Rectal smooth muscle tissue (tissue), 1 donor: ENCODE data around the gene PCYOX1L.

Experiments used
- H3K27ac ChIP-seq: one replicate; pipeline ENCODE4 v1.7.0; 2013; ENCODE audit warnings: low read depth, low read length, inconsistent platforms
- H3K27me3 ChIP-seq: one replicate; pipeline ENCODE4 v1.7.0; 2013; ENCODE audit warnings: low read length; ENCODE audit not compliant: control insufficient read depth, insufficient read depth
- H3K36me3 ChIP-seq: one replicate; pipeline ENCODE4 v1.7.0; 2013; ENCODE audit warnings: low read length; ENCODE audit not compliant: control insufficient read depth, insufficient read depth
- H3K4me1 ChIP-seq: one replicate; pipeline ENCODE4 v1.7.0; 2013; ENCODE audit warnings: low read length; ENCODE audit not compliant: control insufficient read depth, insufficient read depth
- H3K4me3 ChIP-seq: one replicate; pipeline ENCODE4 v1.7.0; 2013; ENCODE audit warnings: low read length
- H3K9ac ChIP-seq: one replicate; pipeline ENCODE4 v1.7.0; 2013; ENCODE audit warnings: low read length

PCYOX1L gene

GRCh38 chr5:149409268-149409948 lies 51.6 kb downstream of the PCYOX1L start:
- H3K27me3 ChIP-seq: no peaks in the 10 kb centered on the region
- peak overlapping the region; percentile 99 for H3K27ac ChIP-seq
- H3K9ac ChIP-seq: peak overlapping the region; percentile 98
- peak overlapping the region; percentile 93 for H3K4me3 ChIP-seq
- H3K4me1 ChIP-seq: peaks cover 23% of the 10 kb centered on the region
- peaks cover 59% of the 10 kb centered on the region for H3K36me3 ChIP-seq

GRCh38 chr5:149410071-149410470 lies 52.2 kb downstream of the PCYOX1L start:
- H3K36me3 ChIP-seq: peaks cover 59% of the 10 kb centered on the region
- no peaks in the 10 kb centered on the region for H3K27me3 ChIP-seq
- peak overlapping the region; percentile 98 for H3K9ac ChIP-seq
- H3K4me3 ChIP-seq: peak overlapping the region; percentile 93
- peaks cover 23% of the 10 kb centered on the region for H3K4me1 ChIP-seq
- H3K27ac ChIP-seq: peak overlapping the region; percentile 99

- Histone ChIP-seq H3K4me1 (peaks cover 20% of the 10 kb centered on the region), H3K27ac (peak overlapping the region; percentile 99), H3K9ac (peak overlapping the region; percentile 17), H3K4me3 (peak overlapping the region; percentile 93), H3K27me3 (no peaks in the 10 kb centered on the region), H3K36me3 (peaks cover 63% of the 10 kb centered on the region)
Observed at GRCh38 chr5:149410721-149411432, 53.0 kb downstream of the PCYOX1L start.

- H3K9ac ChIP-seq: peak overlapping the region; percentile 53
- peaks cover 26% of the 10 kb centered on the region for H3K4me1 ChIP-seq
- peak overlapping the region; percentile 93 for H3K4me3 ChIP-seq
- peaks cover 67% of the 10 kb centered on the region for H3K36me3 ChIP-seq
- H3K27ac ChIP-seq: peak overlapping the region; percentile 99
- no peaks in the 10 kb centered on the region for H3K27me3 ChIP-seq
Observed at GRCh38 chr5:149411738-149412519, 54.1 kb downstream of the PCYOX1L start.

- H3K4me3 ChIP-seq: peak overlapping the region; percentile 93
Observed at GRCh38 chr5:149412783-149413476, 55.1 kb downstream of the PCYOX1L start.

GRCh38 chr5:149413477-149414210 lies 55.8 kb downstream of the PCYOX1L start:
- H3K36me3 ChIP-seq: peaks cover 52% of the 10 kb centered on the region
- peak overlapping the region; percentile 93 for H3K4me3 ChIP-seq
- peaks cover 40% of the 10 kb centered on the region for H3K4me1 ChIP-seq
- no peaks in the 10 kb centered on the region for H3K27me3 ChIP-seq
- H3K27ac ChIP-seq: peak overlapping the region; percentile 99
- H3K9ac ChIP-seq: peak overlapping the region; percentile 70

More at GRCh38 chr5:149412783-149413476, 55.1 kb downstream of the PCYOX1L start:
- peak overlapping the region; percentile 99 for H3K27ac ChIP-seq
- H3K36me3 ChIP-seq: peaks cover 59% of the 10 kb centered on the region
- H3K9ac ChIP-seq: peak overlapping the region; percentile 70
- H3K27me3 ChIP-seq: no peaks in the 10 kb centered on the region
- peaks cover 35% of the 10 kb centered on the region for H3K4me1 ChIP-seq

- Histone ChIP-seq H3K9ac (peak overlapping the region; percentile 66), H3K4me1 (peaks cover 47% of the 10 kb centered on the region), H3K4me3 (peak overlapping the region; percentile 93), H3K36me3 (peaks cover 50% of the 10 kb centered on the region), H3K27ac (peak overlapping the region; percentile 99), H3K27me3 (no peaks in the 10 kb centered on the region)
Observed at GRCh38 chr5:149414405-149415065, 56.7 kb downstream of the PCYOX1L start.

GRCh38 chr5:149415066-149415967 lies 57.5 kb downstream of the PCYOX1L start:
- Histone ChIP-seq H3K36me3 (peaks cover 52% of the 10 kb centered on the region), H3K9ac (peak overlapping the region; percentile 66), H3K4me3 (peak overlapping the region; percentile 93), H3K27me3 (no peaks in the 10 kb centered on the region), H3K27ac (peak overlapping the region; percentile 99), H3K4me1 (peaks cover 55% of the 10 kb centered on the region)

GRCh38 chr5:149416987-149417710 lies 59.3 kb downstream of the PCYOX1L start:
- peaks cover 65% of the 10 kb centered on the region for H3K4me1 ChIP-seq
- H3K27me3 ChIP-seq: no peaks in the 10 kb centered on the region
- H3K4me3 ChIP-seq: peak overlapping the region; percentile 3
- peaks cover 54% of the 10 kb centered on the region for H3K36me3 ChIP-seq
- H3K27ac ChIP-seq: peak overlapping the region; percentile 99
- H3K9ac ChIP-seq: no peak overlapping the region

GRCh38 chr5:149417711-149418368 lies 60.0 kb downstream of the PCYOX1L start:
- Histone ChIP-seq H3K27me3 (no peaks in the 10 kb centered on the region), H3K4me1 (peaks cover 64% of the 10 kb centered on the region), H3K27ac (peak overlapping the region; percentile 99), H3K4me3 (peak overlapping the region; percentile 3), H3K9ac (no peak overlapping the region), H3K36me3 (peaks cover 54% of the 10 kb centered on the region)
